Activated CD4-positive, alpha-beta T cell treated with anti-CD3 and anti-CD28 coated beads for 24 hours (primary cell): ENCODE results near the gene SARDH.
"Not testable (repeated sequence)": the region's sequence is repeated elsewhere in the genome, so short reads cannot be mapped to it uniquely, and the experiment has no call there.

Experiments
- DNase-seq, 2 donors: peaks; one replicate each; pipeline ENCODE4 v3.0.0-alpha.2; 2020; ENCODE audit warnings: low read depth in 2 of 2

The SARDH gene

GRCh38 chr9:133759946-133760345, 21.8 kb upstream of the SARDH start:
- no peak for DNase-seq

GRCh38 chr9:133759146-133759900, 21.2 kb upstream of the SARDH start:
- no peak for DNase-seq

GRCh38 chr9:133758228-133758627, 20.1 kb upstream of the SARDH start:
- DNase-seq = no peak

GRCh38 chr9:133754688-133755227, 16.6 kb upstream of the SARDH start:
- DNase-seq = no peak

- no peak for DNase-seq
Observed at GRCh38 chr9:133754187-133754586, 16.0 kb upstream of the SARDH start.

GRCh38 chr9:133752739-133753446, 14.7 kb upstream of the SARDH start:
- no peak for DNase-seq

GRCh38 chr9:133750982-133751649, 13.0 kb upstream of the SARDH start:
- DNase-seq = no peak

- DNase-seq = no peak
Observed at GRCh38 chr9:133747309-133747708, 9.2 kb upstream of the SARDH start.

- not testable (repeated sequence) for DNase-seq
Observed at GRCh38 chr9:133744528-133744927, 6.4 kb upstream of the SARDH start.

GRCh38 chr9:133742849-133743444, 4.8 kb upstream of the SARDH start:
- DNase-seq = peak; percentile 70 to 72

GRCh38 chr9:133742251-133742650, 4.1 kb upstream of the SARDH start:
- no peak for DNase-seq

- no peak for DNase-seq
Observed at GRCh38 chr9:133741716-133742115, 3.6 kb upstream of the SARDH start.

GRCh38 chr9:133740911-133741310, 2.8 kb upstream of the SARDH start:
- DNase-seq = no peak

GRCh38 chr9:133739408-133740280, 1.5 kb upstream of the SARDH start:
- no peak for DNase-seq

GRCh38 chr9:133738640-133739225, 581 bp upstream of the SARDH start:
- no peak for DNase-seq

- no peak for DNase-seq
Observed at GRCh38 chr9:133737071-133737773, 930 bp downstream of the SARDH start.

GRCh38 chr9:133735931-133736330, 2.2 kb downstream of the SARDH start:
- DNase-seq = no peak

GRCh38 chr9:133735415-133735775, 2.8 kb downstream of the SARDH start:
- DNase-seq = no peak

- no peak for DNase-seq
Observed at GRCh38 chr9:133734590-133735414, 3.4 kb downstream of the SARDH start.
